Adrenal gland (tissue), 12 donors: ENCODE results near the gene BMP8B. TPM values are rescaled to one million over a fixed set of nuclear protein-coding genes. Genes with fewer than 3 reads are reported as not detected.
"Not testable (repeated sequence)": the region's sequence is repeated elsewhere in the genome, so short reads cannot be mapped to it uniquely, and the experiment has no call there.

Experiments used
- DNase-seq, 7 donors: peaks; one replicate each; pipeline ENCODE4 v3.0.0-alpha.2; 2019 to 2020
- H3K27ac ChIP-seq, 5 donors: fragments of 200-600 bp; sonication (generic) in 4 of 5; 1 replicate in 3 of 5; 2 replicates in 2 of 5; pipeline versions ENCODE4 v1.5.1 to v1.8.0; 2016 to 2020; ENCODE audit warnings: mild to moderate bottlenecking in 1 of 5
- H3K27me3 ChIP-seq: fragments of 200-600 bp; 2 replicates; pipeline ENCODE4 v1.8.0; 2021
- H3K36me3 ChIP-seq, 2 donors: fragments of 200-600 bp; replicated peaks in 1 of 2; 1 replicate in 1 of 2; 2 replicates in 1 of 2; pipeline versions ENCODE4 v1.5.1 to v1.8.0; 2018 to 2022
- H3K4me1 ChIP-seq, 2 donors: fragments of 200-600 bp; replicated peaks in 1 of 2; 1 replicate in 1 of 2; 2 replicates in 1 of 2; pipeline versions ENCODE4 v1.5.1 to v1.8.0; 2018 to 2021
- H3K4me3 ChIP-seq, 4 donors: fragments of 200-600 bp; sonication (generic) in 3 of 4; one replicate each; pipeline ENCODE4 v1.5.1; 2016 to 2018
- H3K9me3 ChIP-seq, 3 donors: fragments of 200-600 bp; sonication (generic) in 1 of 3; replicated peaks in 1 of 3; 1 replicate in 2 of 3; 2 replicates in 1 of 3; pipeline versions ENCODE4 v1.5.1 to v1.8.0; 2016 to 2021
- CTCF ChIP-seq, 6 experiments: fragments of 450-650 bp in 4 of 6; fragments of 200-600 bp in 2 of 6; sonication (generic) in 1 of 6; IDR thresholded peaks; 1 replicate in 5 of 6; 2 replicates in 1 of 6; pipeline versions ENCODE4 v1.5.1 to v1.8.0; 2016 to 2021; ENCODE audit warnings: antibody characterized with exemption in 6 of 6, mild to moderate bottlenecking in 2 of 6, moderate library complexity in 1 of 6
- POLR2A ChIP-seq, 2 donors: fragments of 450-650 bp; IDR thresholded peaks; one replicate each; pipeline ENCODE4 v1.6.1; 2017; ENCODE audit warnings: antibody characterized with exemption in 2 of 2, mild to moderate bottlenecking in 2 of 2, moderate library complexity in 1 of 2
- WGBS, 4 donors: extraction: QIAGEN DNeasy Blood & Tissue Kit in 2 of 4; methylation state at CpG; one replicate each; pipeline versions ENCODE4 v1.1.5 to v1.1.7; 2013 to 2017; 5-methylcytosine and 5-hydroxymethylcytosine counted together
- intact Hi-C, 2 donors: fragments of 100-400 bp; cut with DNase I; formaldehyde crosslinking; loops; one replicate each; pipeline versions ENCODE4 v1.14.1 to v1.15.0; 2022 to 2023
- polyA plus RNA-seq, 3 donors: library from polyadenylated mRNA; stranded (reverse); fragments of 200-250 nt in 2 of 3; fragments of 350-450 nt in 1 of 3; fragmentation: Illumina TruSeq in 1 of 3; extraction: RNeasy Lipid Tissue Mini Kit (QIAGEN cat#74804) in 1 of 3; gene quantifications; one replicate each; pipeline ENCODE4 v1.2.3, GENCODE V29; 2013 to 2014
- total RNA-seq, 9 donors: library from RNA; depleted of rRNA in 4 of 9; stranded (reverse); fragments of >200 nt in 4 of 9; fragments of 120-200 nt in 1 of 9; fragmentation: NEBNext Ultra II Directional in 1 of 9; extraction: Animal tissue kit (Norgen Biotek cat#: 25700) in 1 of 9; gene quantifications; one replicate each; pipeline versions ENCODE4 v1.1.0 to v1.2.4, GENCODE V29; 2013 to 2023
- donor health status: healthy with polysubstance abuse.
- donor health status: Bipolar disorder and iron deficiency.
- donor health status: DM: yes; HTN: yes; CAD: no.
- donor health status: DM: no; HTN: no; CAD: no.
- donor health status: DM: no; HTN: no; CAD: no.
- donor health status: DM: yes; HTN: yes; CAD: no.

Gene BMP8B
- total and polyA plus RNA-seq, 12 donors: 0.09 to 5.9 (median 1.0) TPM; not detected in 1

- WGBS, 4 donors: 71 to 85% (median 81%) methylated on average over 3 to 7 of the region's 7 CpGs
Observed at GRCh38 chr1:39825432-39825941, 36.8 kb upstream of the BMP8B start.

GRCh38 chr1:39823450-39823849, 34.8 kb upstream of the BMP8B start:
- H3K36me3 ChIP-seq, H3K27ac ChIP-seq, H3K4me3 ChIP-seq, H3K9me3 ChIP-seq, intact Hi-C loops, DNase-seq, H3K27me3 ChIP-seq, H3K4me1 ChIP-seq: not testable (repeated sequence)
- WGBS, 4 donors: 85 to 96% (median 92%) methylated on average over 3 of the region's 3 CpGs

More at GRCh38 chr1:39825432-39825941, 36.8 kb upstream of the BMP8B start:
- Histone ChIP-seq H3K27ac (no peak overlapping the region), H3K27me3 (no peaks in the 10 kb centered on the region), H3K36me3 (no peaks in the 10 kb centered on the region), H3K4me3 (no peak overlapping the region), H3K9me3 (no peaks in the 10 kb centered on the region), H3K4me1 (no peaks in the 10 kb centered on the region)
- intact Hi-C loops: no loop called here
- DNase-seq: no peak
- TF ChIP-seq CTCF (IDR thresholded peaks at IDR 0.05) (no peak), POLR2A (IDR thresholded peaks at IDR 0.05) (no peak)

- H3K36me3 ChIP-seq: no peaks in the 10 kb centered on the region
- no peak for DNase-seq
- no peak for TF ChIP-seq CTCF (IDR thresholded peaks at IDR 0.05)
- no peak for TF ChIP-seq POLR2A (IDR thresholded peaks at IDR 0.05)
- 46 to 62% (median 60%) methylated on average over 5 of the region's 5 CpGs for WGBS, 4 donors
- no peaks in the 10 kb centered on the region for H3K9me3 ChIP-seq
- H3K4me1 ChIP-seq: no peaks in the 10 kb centered on the region
- no peak overlapping the region for H3K27ac ChIP-seq
- intact Hi-C loops: no loop called here
- H3K27me3 ChIP-seq: no peaks in the 10 kb centered on the region
- no peak overlapping the region for H3K4me3 ChIP-seq
Observed at GRCh38 chr1:39822146-39822545, 33.5 kb upstream of the BMP8B start.

GRCh38 chr1:39819091-39819812, 30.6 kb upstream of the BMP8B start:
- WGBS, 4 donors: 84 to 89% (median 88%) methylated on average over 13 to 22 of the region's 22 CpGs
- no peak for TF ChIP-seq POLR2A (IDR thresholded peaks at IDR 0.05)
- no peak for TF ChIP-seq CTCF (IDR thresholded peaks at IDR 0.05)
- DNase-seq: no peak
- Histone ChIP-seq H3K27me3 (no peaks in the 10 kb centered on the region), H3K36me3 (no peaks in the 10 kb centered on the region), H3K9me3 (no peaks in the 10 kb centered on the region), H3K27ac (no peak overlapping the region), H3K4me3 (no peak overlapping the region), H3K4me1 (no peaks in the 10 kb centered on the region)
- intact Hi-C loops: loop anchor here (5.0 kb wide), 2 partner anchors 83 to 153 kb away; partner anchors contain the start of gene MYCL (in 2 of the 2)
